ENCODE results near the gene LHX4.

The LHX4 gene

DNA sequence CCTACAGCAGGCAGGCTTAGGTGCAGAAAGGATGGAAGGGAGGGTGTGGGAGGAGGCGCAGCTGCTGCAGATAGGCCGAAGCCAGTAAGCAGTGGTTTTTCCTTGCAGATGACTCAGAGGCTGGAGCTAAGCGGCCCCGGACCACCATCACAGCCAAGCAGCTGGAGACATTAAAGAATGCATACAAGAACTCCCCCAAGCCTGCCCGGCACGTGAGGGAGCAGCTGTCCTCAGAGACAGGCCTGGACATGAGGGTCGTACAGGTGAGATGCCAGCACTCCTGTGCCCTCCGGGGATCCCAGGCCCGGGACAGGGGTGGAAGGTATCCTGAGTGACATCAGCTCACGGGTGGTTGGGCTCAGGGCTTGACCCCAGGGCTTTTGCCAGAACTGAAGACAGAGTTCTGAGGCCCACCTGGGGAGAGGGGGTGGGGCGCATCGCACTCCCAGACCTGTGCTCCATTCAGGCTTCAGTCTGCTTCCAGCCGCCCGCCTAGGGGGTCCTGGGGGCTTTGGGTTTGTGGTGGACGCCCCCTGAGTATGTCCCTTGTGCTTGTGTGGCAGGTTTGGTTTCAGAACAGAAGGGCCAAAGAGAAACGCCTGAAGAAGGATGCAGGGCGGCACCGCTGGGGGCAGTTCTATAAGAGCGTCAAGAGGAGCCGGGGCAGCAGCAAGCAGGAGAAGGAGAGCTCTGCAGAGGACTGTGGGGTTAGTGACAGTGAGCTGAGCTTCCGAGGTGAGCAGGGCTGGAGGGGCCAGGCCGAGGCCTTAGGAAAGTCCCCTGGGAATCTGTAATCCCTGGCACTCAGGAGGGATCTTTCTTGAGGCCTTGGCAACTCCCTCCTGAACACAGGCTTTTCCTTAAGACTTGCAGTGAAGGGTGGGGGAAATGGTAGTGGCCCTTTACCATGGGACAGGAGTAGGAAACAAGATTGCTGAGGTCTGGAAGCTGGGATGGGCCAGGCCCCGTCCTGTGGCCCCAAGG is 41.5 kb downstream of the LHX4 start:
- no peak for TF ChIP-seq ZBTB7A (IDR thresholded peaks at IDR 0.05; ENCODE audit: low read depth)
- TF ChIP-seq NFIC (IDR thresholded peaks at IDR 0.05): no peak
- no peak for TF ChIP-seq YY1 (IDR thresholded peaks at IDR 0.05; ENCODE audit: low read depth)
- no peak for TF ChIP-seq TAF1 (IDR thresholded peaks at IDR 0.05; ENCODE audit: low read depth)
- no peak for TF ChIP-seq EP300 (IDR thresholded peaks at IDR 0.05; ENCODE audit: borderline replicate concordance)
- no peak for TF ChIP-seq TEAD4 (IDR thresholded peaks at IDR 0.05)
- TF ChIP-seq, protein P1, sequence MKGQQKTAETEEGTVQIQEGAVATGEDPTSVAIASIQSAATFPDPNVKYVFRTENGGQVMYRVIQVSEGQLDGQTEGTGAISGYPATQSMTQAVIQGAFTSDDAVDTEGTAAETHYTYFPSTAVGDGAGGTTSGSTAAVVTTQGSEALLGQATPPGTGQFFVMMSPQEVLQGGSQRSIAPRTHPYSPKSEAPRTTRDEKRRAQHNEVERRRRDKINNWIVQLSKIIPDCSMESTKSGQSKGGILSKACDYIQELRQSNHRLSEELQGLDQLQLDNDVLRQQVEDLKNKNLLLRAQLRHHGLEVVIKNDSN (IDR thresholded peaks at IDR 0.05): no peak
- TF ChIP-seq EGR1 (IDR thresholded peaks at IDR 0.05): no peak
- no peak for TF ChIP-seq CREB1 (IDR thresholded peaks at IDR 0.05; ENCODE audit: low read depth)
- TF ChIP-seq, protein P2, sequence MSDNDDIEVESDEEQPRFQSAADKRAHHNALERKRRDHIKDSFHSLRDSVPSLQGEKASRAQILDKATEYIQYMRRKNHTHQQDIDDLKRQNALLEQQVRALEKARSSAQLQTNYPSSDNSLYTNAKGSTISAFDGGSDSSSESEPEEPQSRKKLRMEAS (IDR thresholded peaks at IDR 0.05): no peak
- TF ChIP-seq, protein P3, sequence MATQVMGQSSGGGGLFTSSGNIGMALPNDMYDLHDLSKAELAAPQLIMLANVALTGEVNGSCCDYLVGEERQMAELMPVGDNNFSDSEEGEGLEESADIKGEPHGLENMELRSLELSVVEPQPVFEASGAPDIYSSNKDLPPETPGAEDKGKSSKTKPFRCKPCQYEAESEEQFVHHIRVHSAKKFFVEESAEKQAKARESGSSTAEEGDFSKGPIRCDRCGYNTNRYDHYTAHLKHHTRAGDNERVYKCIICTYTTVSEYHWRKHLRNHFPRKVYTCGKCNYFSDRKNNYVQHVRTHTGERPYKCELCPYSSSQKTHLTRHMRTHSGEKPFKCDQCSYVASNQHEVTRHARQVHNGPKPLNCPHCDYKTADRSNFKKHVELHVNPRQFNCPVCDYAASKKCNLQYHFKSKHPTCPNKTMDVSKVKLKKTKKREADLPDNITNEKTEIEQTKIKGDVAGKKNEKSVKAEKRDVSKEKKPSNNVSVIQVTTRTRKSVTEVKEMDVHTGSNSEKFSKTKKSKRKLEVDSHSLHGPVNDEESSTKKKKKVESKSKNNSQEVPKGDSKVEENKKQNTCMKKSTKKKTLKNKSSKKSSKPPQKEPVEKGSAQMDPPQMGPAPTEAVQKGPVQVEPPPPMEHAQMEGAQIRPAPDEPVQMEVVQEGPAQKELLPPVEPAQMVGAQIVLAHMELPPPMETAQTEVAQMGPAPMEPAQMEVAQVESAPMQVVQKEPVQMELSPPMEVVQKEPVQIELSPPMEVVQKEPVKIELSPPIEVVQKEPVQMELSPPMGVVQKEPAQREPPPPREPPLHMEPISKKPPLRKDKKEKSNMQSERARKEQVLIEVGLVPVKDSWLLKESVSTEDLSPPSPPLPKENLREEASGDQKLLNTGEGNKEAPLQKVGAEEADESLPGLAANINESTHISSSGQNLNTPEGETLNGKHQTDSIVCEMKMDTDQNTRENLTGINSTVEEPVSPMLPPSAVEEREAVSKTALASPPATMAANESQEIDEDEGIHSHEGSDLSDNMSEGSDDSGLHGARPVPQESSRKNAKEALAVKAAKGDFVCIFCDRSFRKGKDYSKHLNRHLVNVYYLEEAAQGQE (IDR thresholded peaks at IDR 0.05; ENCODE audit: low read depth): no peak
- TF ChIP-seq RAD21 (IDR thresholded peaks at IDR 0.05; ENCODE audit: low read depth): no peak
- no peak for TF ChIP-seq TCF12 (IDR thresholded peaks at IDR 0.05; ENCODE audit: low read depth)
- TF ChIP-seq FOXM1 (IDR thresholded peaks at IDR 0.05; ENCODE audit: borderline replicate concordance, low read depth): no peak
- TF ChIP-seq CEBPB (IDR thresholded peaks at IDR 0.05): no peak

DNA sequence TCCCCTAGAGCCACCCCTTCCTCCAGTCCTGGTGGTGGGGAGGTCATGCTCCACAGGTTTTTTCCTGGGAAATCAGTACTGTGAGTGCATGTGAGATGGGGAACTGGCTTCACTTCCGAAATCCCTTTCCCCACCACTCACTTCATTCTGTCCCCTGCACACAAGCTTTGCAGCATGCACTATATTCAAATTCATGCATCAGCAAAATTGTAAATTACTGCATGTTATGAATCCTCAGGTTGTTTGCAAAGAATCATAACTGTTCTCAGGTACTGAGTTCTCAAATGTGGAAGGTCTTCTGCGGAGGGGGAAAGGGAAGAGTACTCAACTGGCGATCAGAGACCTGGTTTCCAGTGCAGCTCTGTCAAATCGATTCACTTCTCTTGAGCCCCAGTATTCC is 42.3 kb downstream of the LHX4 start:
- TF ChIP-seq TEAD4 (IDR thresholded peaks at IDR 0.05) (no peak), NFIC (IDR thresholded peaks at IDR 0.05) (no peak), CEBPB (IDR thresholded peaks at IDR 0.05) (no peak), TCF12 (IDR thresholded peaks at IDR 0.05; ENCODE audit: low read depth) (no peak), EGR1 (IDR thresholded peaks at IDR 0.05) (no peak), ZBTB7A (IDR thresholded peaks at IDR 0.05; ENCODE audit: low read depth) (no peak), CREB1 (IDR thresholded peaks at IDR 0.05; ENCODE audit: low read depth) (no peak), YY1 (IDR thresholded peaks at IDR 0.05; ENCODE audit: low read depth) (no peak), RAD21 (IDR thresholded peaks at IDR 0.05; ENCODE audit: low read depth) (no peak), FOXM1 (IDR thresholded peaks at IDR 0.05; ENCODE audit: borderline replicate concordance, low read depth) (no peak), EP300 (IDR thresholded peaks at IDR 0.05; ENCODE audit: borderline replicate concordance) (no peak), TAF1 (IDR thresholded peaks at IDR 0.05; ENCODE audit: low read depth) (no peak)
- TF ChIP-seq, protein P1 (IDR thresholded peaks at IDR 0.05): no peak
- TF ChIP-seq, protein P2 (IDR thresholded peaks at IDR 0.05): no peak
- TF ChIP-seq, protein P3 (IDR thresholded peaks at IDR 0.05; ENCODE audit: low read depth): no peak

DNA sequence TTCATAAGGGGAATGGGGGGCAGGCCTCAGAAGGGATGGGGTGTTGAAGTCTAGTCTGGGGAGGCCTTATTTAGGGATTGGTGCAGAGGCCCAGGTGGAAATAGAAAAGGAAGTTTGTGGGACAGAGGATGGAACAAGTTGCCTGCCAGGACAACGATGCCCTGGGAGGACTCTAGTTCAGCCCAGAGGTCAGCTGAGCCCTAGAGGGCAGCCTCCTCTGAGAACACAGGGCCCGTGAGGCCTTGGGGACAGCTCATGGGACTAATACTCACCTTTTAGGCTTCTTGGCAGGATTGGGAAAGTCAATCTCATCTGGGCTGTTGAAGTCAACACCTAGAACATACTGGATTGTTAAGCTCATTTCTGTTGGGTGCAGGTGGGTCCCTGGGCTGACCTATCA is 43.0 kb downstream of the LHX4 start:
- TF ChIP-seq, protein P2 (IDR thresholded peaks at IDR 0.05): no peak
- TF ChIP-seq EP300 (IDR thresholded peaks at IDR 0.05; ENCODE audit: borderline replicate concordance): no peak
- no peak for TF ChIP-seq RAD21 (IDR thresholded peaks at IDR 0.05; ENCODE audit: low read depth)

DNA sequence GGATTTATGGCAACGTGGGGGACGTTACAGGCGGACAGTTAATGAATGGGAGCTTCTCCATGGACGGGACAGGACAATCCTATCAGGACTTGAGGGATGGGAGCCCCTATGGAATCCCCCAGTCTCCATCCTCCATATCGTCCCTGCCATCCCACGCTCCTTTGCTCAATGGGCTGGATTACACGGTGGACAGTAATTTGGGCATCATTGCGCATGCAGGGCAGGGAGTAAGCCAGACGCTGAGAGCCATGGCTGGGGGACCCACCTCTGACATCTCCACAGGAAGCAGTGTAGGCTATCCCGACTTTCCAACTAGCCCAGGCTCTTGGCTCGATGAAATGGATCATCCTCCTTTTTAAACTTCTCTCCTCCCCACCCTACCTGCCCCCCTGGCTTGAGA is 44.2 kb downstream of the LHX4 start:
- TF ChIP-seq CREB1 (IDR thresholded peaks at IDR 0.05; ENCODE audit: low read depth): no peak
- no peak for TF ChIP-seq TAF1 (IDR thresholded peaks at IDR 0.05; ENCODE audit: low read depth)
- TF ChIP-seq NFIC (IDR thresholded peaks at IDR 0.05): no peak
- TF ChIP-seq EP300 (IDR thresholded peaks at IDR 0.05; ENCODE audit: borderline replicate concordance): no peak
- TF ChIP-seq FOXM1 (IDR thresholded peaks at IDR 0.05; ENCODE audit: borderline replicate concordance, low read depth): no peak
- no peak for TF ChIP-seq TCF12 (IDR thresholded peaks at IDR 0.05; ENCODE audit: low read depth)
- TF ChIP-seq, protein P1 (IDR thresholded peaks at IDR 0.05): no peak
- no peak for TF ChIP-seq EGR1 (IDR thresholded peaks at IDR 0.05)
- TF ChIP-seq YY1 (IDR thresholded peaks at IDR 0.05; ENCODE audit: low read depth): no peak
- no peak for TF ChIP-seq ZBTB7A (IDR thresholded peaks at IDR 0.05; ENCODE audit: low read depth)
- TF ChIP-seq CEBPB (IDR thresholded peaks at IDR 0.05): no peak
- no peak for TF ChIP-seq RAD21 (IDR thresholded peaks at IDR 0.05; ENCODE audit: low read depth)
- TF ChIP-seq, protein P3 (IDR thresholded peaks at IDR 0.05; ENCODE audit: low read depth): no peak
- TF ChIP-seq, protein P2 (IDR thresholded peaks at IDR 0.05): no peak
- TF ChIP-seq TEAD4 (IDR thresholded peaks at IDR 0.05): no peak

Data from Ishikawa (cell line).